PFSK-1 (cell line): Measurements from ENCODE around the gene PCDH15.

Source experiments
- FOXP2 ChIP-seq: optimal IDR thresholded peaks from 2 replicates; pipeline ENCODE3; 2011; ENCODE audit warnings: borderline replicate concordance, control low read depth, inconsistent platforms; ENCODE audit not compliant: insufficient read depth; ENCODE audit errors: extremely low read length, extremely low read depth
- POLR2AphosphoS5 ChIP-seq: IDR thresholded peaks from 2 replicates; pipeline ENCODE4 v1.6.1; 2012; ENCODE audit warnings: low read depth, mild to moderate bottlenecking, control low read depth, low read length, moderate library complexity
- SIN3A ChIP-seq: IDR thresholded peaks from 2 replicates; pipeline ENCODE4 v1.6.1; 2012; ENCODE audit warnings: mild to moderate bottlenecking, low read length, moderate library complexity, borderline replicate concordance; ENCODE audit not compliant: insufficient read depth
- TAF1 ChIP-seq: IDR thresholded peaks from 2 replicates; pipeline ENCODE4 v1.6.1; 2012; ENCODE audit warnings: low read length, control low read depth, borderline replicate concordance; ENCODE audit not compliant: insufficient read depth
- TF ChIP-seq, protein P1 (sequence below), 2 experiments: IDR thresholded peaks; 2 replicates each; pipeline versions ENCODE4 v1.6.1 to v1.8.0; 2011 to 2012; ENCODE audit warnings: low read depth in 2 of 2, low read length in 2 of 2, control low read depth in 1 of 2, inconsistent platforms in 1 of 2, mild to moderate bottlenecking in 1 of 2, moderate library complexity in 1 of 2; ENCODE audit not compliant: insufficient read depth in 1 of 2

PCDH15 gene

DNA sequence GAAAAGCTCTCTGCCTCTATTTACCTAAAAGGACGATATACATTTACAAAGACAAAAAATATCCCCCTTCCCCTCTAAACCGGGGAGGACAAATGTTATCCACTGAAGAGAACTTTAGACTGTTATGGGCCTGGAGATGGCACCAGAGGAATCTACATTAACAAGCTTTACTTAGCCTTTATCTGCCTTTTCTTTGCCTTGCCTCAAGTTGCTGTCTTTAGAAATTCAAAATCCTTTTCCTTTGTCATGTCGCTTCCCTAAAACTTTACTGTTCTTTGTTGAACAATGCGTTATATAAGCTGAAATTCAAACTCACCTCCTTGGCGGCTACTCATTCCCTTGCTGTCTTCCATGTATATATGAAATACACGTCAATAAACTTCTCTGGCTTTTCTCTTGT lies 405.0 kb downstream of the PCDH15 start:
- TF ChIP-seq TAF1: no peak
- TF ChIP-seq SIN3A: no peak
- no peak for TF ChIP-seq FOXP2
- TF ChIP-seq, protein P1, sequence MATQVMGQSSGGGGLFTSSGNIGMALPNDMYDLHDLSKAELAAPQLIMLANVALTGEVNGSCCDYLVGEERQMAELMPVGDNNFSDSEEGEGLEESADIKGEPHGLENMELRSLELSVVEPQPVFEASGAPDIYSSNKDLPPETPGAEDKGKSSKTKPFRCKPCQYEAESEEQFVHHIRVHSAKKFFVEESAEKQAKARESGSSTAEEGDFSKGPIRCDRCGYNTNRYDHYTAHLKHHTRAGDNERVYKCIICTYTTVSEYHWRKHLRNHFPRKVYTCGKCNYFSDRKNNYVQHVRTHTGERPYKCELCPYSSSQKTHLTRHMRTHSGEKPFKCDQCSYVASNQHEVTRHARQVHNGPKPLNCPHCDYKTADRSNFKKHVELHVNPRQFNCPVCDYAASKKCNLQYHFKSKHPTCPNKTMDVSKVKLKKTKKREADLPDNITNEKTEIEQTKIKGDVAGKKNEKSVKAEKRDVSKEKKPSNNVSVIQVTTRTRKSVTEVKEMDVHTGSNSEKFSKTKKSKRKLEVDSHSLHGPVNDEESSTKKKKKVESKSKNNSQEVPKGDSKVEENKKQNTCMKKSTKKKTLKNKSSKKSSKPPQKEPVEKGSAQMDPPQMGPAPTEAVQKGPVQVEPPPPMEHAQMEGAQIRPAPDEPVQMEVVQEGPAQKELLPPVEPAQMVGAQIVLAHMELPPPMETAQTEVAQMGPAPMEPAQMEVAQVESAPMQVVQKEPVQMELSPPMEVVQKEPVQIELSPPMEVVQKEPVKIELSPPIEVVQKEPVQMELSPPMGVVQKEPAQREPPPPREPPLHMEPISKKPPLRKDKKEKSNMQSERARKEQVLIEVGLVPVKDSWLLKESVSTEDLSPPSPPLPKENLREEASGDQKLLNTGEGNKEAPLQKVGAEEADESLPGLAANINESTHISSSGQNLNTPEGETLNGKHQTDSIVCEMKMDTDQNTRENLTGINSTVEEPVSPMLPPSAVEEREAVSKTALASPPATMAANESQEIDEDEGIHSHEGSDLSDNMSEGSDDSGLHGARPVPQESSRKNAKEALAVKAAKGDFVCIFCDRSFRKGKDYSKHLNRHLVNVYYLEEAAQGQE (IDR thresholded peaks at IDR 0.05; ENCODE audit: insufficient read depth in 1 of 2, low read depth in 2 of 2, low read length in 2 of 2): no peak
- TF ChIP-seq POLR2AphosphoS5: no peak

DNA sequence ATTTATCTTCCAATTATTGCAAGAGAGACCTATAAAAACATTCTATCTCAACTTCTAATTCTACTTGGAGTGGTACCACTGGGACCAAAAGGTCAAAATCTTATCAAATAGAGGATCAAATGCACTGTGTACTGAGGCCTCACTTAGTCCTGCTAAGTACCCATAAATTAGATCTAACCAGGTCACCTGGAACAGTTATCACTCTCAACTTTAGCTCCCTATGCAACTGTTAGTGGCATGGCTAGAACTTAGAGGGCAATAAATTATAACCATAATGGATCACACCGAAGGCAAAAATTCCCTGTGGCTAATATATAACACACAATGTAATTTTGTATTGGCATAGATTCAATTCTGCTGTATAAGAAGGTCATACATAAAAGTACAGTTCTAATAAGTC lies 428.9 kb downstream of the PCDH15 start:
- TF ChIP-seq SIN3A (no peak), FOXP2 (no peak), POLR2AphosphoS5 (no peak), TAF1 (no peak)
- TF ChIP-seq, protein P1 (IDR thresholded peaks at IDR 0.05; ENCODE audit: insufficient read depth in 1 of 2, low read depth in 2 of 2, low read length in 2 of 2): no peak

DNA sequence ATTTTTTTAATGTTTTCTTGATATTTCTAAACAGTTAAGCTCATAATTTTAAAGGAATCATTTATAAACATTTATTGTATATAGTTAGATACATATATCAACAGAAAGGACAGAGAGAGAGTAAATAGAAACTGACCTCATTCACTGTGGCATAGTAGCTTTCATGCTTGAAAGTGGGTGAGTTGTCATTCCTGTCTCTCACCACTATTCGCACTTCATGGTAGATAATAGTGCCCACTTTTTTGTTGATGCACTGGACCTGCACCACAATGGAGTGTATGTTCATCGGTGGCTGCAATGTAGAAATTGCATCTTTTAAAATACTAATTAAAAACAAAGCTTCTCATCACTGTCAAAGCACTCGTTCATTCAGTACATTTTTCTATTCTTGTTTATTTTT lies 432.0 kb downstream of the PCDH15 start:
- no peak for TF ChIP-seq SIN3A
- no peak for TF ChIP-seq TAF1
- TF ChIP-seq, protein P1 (IDR thresholded peaks at IDR 0.05; ENCODE audit: insufficient read depth in 1 of 2, low read depth in 2 of 2, low read length in 2 of 2): no peak
- no peak for TF ChIP-seq FOXP2
- no peak for TF ChIP-seq POLR2AphosphoS5

DNA sequence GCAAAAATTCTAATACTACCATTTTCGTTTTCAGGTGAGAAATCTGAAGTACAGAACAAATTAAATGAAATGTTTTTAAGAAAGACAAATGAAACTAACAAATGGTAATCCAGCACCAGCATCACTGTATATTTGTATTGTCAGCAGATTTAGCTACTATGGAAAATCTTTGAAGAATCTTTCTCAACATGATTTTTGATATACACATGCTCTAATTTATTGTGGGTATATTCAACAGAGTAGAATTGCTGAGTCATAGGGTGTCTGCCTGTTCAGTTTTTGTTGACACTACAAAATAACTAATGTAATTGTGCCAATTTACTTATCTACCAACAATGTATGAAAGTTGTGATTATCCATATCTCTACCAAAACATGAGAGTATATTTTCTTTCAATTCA lies 437.6 kb downstream of the PCDH15 start:
- no peak for TF ChIP-seq FOXP2
- no peak for TF ChIP-seq TAF1
- no peak for TF ChIP-seq SIN3A
- TF ChIP-seq, protein P1 (IDR thresholded peaks at IDR 0.05; ENCODE audit: insufficient read depth in 1 of 2, low read depth in 2 of 2, low read length in 2 of 2): no peak
- TF ChIP-seq POLR2AphosphoS5: no peak

DNA sequence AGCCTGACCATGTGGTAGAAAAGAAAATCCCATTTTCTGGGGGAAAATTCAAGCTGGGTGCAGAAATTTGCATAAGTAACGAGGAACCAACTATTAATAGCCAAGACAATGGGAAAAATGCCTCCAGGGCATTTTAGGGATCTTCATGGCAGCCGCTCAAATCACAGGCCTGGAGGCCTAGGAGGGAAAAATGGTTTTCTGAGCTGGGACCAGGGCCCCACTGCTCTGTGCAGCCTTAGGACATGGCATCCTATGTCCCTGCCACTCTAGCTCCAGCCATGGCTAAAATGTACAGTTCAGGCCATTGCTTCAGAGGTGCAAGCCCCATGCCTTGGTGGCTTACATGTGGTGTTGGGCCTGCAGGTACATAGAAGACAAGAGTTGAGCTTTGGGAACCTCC lies 459.0 kb downstream of the PCDH15 start:
- TF ChIP-seq SIN3A: no peak
- TF ChIP-seq, protein P1 (IDR thresholded peaks at IDR 0.05; ENCODE audit: insufficient read depth in 1 of 2, low read depth in 2 of 2, low read length in 2 of 2): no peak
- no peak for TF ChIP-seq FOXP2
- TF ChIP-seq TAF1: no peak
